Bronchial epithelial cell (primary cell): ENCODE data around the gene SPATS2L. TPM values are rescaled to one million over a fixed set of nuclear protein-coding genes. Genes with fewer than 3 reads are reported as not detected.
A peak's percentile ranks its signal among the peaks of the same experiment; 100 is the strongest.

Experiments used
- DNase-seq: peaks from one replicate; pipeline ENCODE4 v3.0.0-alpha.2; 2010; ENCODE audit warnings: low read depth
- FAIRE-seq: peaks from 2 replicates; lab custom pipeline; 2011; peaks lifted over from hg19 to GRCh38; lab: Jason Lieb, UNC
- H3K27me3 ChIP-seq: 2 replicates; pipeline ENCODE4 v1.5.1; 2011; ENCODE audit warnings: low read length; ENCODE audit not compliant: control insufficient read depth, insufficient read depth
- H3K36me3 ChIP-seq: 2 replicates; pipeline ENCODE4 v1.5.1; 2011; ENCODE audit warnings: low read length; ENCODE audit not compliant: control insufficient read depth, insufficient read depth
- H3K4me3 ChIP-seq: 2 replicates; pipeline ENCODE4 v1.5.1; 2011; ENCODE audit warnings: mild to moderate bottlenecking, low read depth, low read length, control low read depth
- total RNA-seq: library from RNA; depleted of rRNA; stranded (reverse); fragments of >200 nt; gene quantifications from 2 replicates; pipeline ENCODE4 v1.2.1, GENCODE V29; 2014
- TF ChIP-seq, protein P1 (sequence below): IDR thresholded peaks from 2 replicates; pipeline ENCODE4 v1.5.1; 2011; ENCODE audit warnings: mild to moderate bottlenecking, moderate library complexity, low read length, control low read depth, inconsistent platforms; ENCODE audit not compliant: insufficient read depth, severe bottlenecking

The SPATS2L gene
- total RNA-seq, 1 donor from 2014 or later = 37.6 TPM

- no peaks in the 10 kb centered on the region for H3K36me3 ChIP-seq
- H3K4me3 ChIP-seq = no peak overlapping the region
- no peak for FAIRE-seq
- H3K27me3 ChIP-seq = no peaks in the 10 kb centered on the region
- TF ChIP-seq, protein P1, sequence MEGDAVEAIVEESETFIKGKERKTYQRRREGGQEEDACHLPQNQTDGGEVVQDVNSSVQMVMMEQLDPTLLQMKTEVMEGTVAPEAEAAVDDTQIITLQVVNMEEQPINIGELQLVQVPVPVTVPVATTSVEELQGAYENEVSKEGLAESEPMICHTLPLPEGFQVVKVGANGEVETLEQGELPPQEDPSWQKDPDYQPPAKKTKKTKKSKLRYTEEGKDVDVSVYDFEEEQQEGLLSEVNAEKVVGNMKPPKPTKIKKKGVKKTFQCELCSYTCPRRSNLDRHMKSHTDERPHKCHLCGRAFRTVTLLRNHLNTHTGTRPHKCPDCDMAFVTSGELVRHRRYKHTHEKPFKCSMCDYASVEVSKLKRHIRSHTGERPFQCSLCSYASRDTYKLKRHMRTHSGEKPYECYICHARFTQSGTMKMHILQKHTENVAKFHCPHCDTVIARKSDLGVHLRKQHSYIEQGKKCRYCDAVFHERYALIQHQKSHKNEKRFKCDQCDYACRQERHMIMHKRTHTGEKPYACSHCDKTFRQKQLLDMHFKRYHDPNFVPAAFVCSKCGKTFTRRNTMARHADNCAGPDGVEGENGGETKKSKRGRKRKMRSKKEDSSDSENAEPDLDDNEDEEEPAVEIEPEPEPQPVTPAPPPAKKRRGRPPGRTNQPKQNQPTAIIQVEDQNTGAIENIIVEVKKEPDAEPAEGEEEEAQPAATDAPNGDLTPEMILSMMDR = no peak
- peak; percentile 55 for DNase-seq
Observed at GRCh38 chr2:200279857-200280256, 26.6 kb upstream of the SPATS2L start.

DNA sequence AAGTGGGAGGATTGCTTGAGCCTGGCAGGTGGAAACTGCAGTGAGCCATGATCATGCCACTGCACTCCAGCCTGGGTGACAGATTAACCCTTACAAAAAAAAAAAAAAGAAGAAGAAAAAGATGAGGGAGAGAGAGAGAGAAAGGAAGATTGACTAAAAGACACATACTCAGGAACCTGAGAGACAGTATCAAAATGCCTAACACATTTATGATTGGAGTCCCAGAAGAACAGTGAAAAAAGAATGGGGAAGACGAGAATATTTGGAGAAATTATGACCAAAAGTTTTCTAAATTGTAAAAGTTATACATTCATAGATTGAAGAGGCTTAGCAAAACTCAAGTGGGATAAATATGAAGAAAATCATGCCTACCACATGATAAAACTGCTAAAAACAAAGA, 19.9 kb upstream of the SPATS2L start:
- TF ChIP-seq, protein P1 = no peak
- DNase-seq = no peak
- no peak for FAIRE-seq
- Histone ChIP-seq H3K27me3 (no peaks in the 10 kb centered on the region), H3K36me3 (no peaks in the 10 kb centered on the region), H3K4me3 (no peak overlapping the region)

- Histone ChIP-seq H3K36me3 (no peaks in the 10 kb centered on the region), H3K4me3 (no peak overlapping the region), H3K27me3 (no peaks in the 10 kb centered on the region)
- DNase-seq = peak; percentile 65
- FAIRE-seq = peak; percentile 73
- TF ChIP-seq, protein P1 = no peak
Observed at GRCh38 chr2:200288670-200289429, 17.6 kb upstream of the SPATS2L start.

- TF ChIP-seq, protein P1 = no peak
- no peak overlapping the region for H3K4me3 ChIP-seq
- H3K36me3 ChIP-seq = no peaks in the 10 kb centered on the region
- FAIRE-seq (no peak), DNase-seq (no peak)
- H3K27me3 ChIP-seq = no peaks in the 10 kb centered on the region
Observed at GRCh38 chr2:200296118-200296517, 10.4 kb upstream of the SPATS2L start.

GRCh38 chr2:200297100-200297499, 9.4 kb upstream of the SPATS2L start:
- TF ChIP-seq, protein P1 = no peak
- FAIRE-seq (no peak), DNase-seq (no peak)
- Histone ChIP-seq H3K36me3 (no peaks in the 10 kb centered on the region), H3K27me3 (no peaks in the 10 kb centered on the region), H3K4me3 (no peak overlapping the region)
